HG03097 (cell line): ENCODE results near the gene DOCK9.

Experiments used
- ATAC-seq: cut with Tn5 transposase; IDR thresholded peaks from one replicate; pipeline ENCODE4 v1.9.1; 2021; ENCODE audit not compliant: unreplicated experiment, low FRiP score

DOCK9 gene

GRCh38 chr13:98889419-98890085 is 88.3 kb downstream of the DOCK9 start:
- no peak for ATAC-seq

- ATAC-seq: no peak
Measured at GRCh38 chr13:98888890-98889279, 89.0 kb downstream of the DOCK9 start.

DNA sequence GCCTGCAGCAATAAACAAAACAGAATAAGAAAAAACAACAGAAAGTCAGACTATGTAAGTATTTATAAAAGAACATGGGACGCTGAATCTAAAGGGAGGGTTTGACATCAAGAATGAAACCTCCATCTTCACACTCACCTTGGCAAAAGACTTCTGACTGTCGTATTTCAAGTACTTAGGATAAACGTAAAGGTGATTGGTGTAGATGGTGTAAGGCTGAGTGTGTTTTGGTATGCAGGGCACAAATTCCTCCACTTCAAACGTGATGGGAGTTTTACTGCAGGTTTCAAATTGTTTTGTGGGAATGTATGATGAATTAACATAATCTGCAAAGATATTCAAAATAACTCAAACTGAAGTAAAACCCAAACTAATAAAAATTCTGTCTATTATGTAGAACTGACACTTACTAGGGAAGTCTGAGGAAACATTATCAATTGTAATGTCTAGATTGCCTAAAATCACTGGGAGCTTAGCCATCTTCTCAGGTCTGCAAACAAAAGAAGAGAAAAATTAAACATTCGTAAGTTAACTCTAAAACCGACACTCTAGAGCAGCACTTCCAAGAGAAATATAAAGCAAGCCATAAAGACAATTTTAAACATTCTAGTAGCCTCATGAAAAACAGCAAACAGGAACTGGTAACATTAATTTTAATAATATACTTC is 89.5 kb downstream of the DOCK9 start:
- no peak for ATAC-seq

GRCh38 chr13:98886587-98887230 is 91.2 kb downstream of the DOCK9 start:
- ATAC-seq: no peak

GRCh38 chr13:98885600-98885999 is 92.3 kb downstream of the DOCK9 start:
- ATAC-seq: no peak

DNA sequence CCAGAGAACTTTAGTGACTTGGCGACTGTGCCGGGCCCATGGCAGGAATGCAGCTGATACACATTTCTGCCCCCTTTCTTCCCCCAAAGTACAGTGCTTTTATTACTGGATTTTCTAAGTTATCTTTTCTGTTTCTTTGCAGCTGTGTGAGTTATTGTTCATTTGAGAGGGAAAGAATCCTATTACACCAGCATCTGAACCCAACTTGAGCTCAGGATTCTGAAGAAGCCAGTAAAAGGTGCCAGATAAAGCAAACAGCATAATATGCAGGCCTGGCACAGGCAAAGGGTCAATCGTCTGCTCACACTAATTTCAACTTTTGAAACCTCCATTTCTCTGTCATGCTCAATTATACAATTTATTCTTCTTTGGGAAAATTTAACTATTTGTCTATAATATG is 93.9 kb downstream of the DOCK9 start:
- no peak for ATAC-seq

- no peak for ATAC-seq
Measured at GRCh38 chr13:98881390-98881789, 96.5 kb downstream of the DOCK9 start.

- ATAC-seq: no peak
Measured at GRCh38 chr13:98880677-98881076, 97.2 kb downstream of the DOCK9 start.

GRCh38 chr13:98879957-98880356 is 97.9 kb downstream of the DOCK9 start:
- ATAC-seq: no peak

DNA sequence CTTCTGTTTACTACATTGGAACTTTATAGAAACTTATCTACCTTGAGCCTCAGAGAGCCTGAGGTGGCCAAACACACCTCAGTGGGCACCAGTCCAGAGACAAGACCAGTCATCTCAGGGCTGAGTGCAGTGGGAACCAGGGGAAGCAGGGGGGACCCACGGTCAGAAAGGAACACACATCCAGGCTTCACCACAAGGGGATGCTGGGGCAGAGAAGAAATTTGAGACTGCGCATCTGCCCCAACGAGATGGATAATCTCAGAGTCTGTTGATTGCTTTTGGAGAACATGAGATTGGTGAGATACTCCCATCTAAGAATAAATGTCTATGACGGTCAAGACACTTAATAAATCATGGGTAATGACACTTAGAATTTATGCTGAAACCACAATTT is 98.7 kb downstream of the DOCK9 start:
- ATAC-seq: no peak

DNA sequence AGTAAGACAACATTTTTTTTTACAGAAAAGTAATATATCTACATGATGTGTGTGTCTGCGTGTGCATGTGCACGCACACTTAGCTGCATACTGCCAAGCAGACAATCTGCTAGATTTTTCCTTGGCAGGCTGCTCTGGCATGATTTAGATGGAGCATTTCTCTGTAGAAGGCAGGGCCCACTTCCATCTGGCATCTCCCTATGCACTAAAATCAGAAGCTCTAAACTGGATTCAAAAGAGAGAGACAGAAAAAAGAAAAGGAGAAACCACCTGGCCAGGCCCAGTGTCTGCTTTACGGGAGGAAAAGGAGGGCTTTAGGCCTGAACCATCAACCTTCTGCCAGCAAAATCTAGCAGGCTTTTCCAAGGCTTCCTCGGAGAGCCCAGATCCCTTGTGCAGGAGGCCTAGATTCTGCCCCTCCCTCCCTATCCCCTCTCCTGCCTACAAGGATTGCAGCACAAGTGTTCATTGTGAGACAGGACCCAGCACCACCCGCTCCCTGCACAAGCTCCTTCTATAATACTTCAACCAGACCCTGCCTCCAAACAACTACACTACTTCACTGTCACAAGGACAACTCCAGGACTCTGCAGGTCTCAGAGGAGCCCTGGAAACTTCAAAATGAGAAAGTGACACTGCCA is 99.3 kb downstream of the DOCK9 start:
- ATAC-seq: no peak

GRCh38 chr13:98877936-98878335 is 99.9 kb downstream of the DOCK9 start:
- no peak for ATAC-seq

GRCh38 chr13:98877466-98877865 is 100.4 kb downstream of the DOCK9 start:
- no peak for ATAC-seq

DNA sequence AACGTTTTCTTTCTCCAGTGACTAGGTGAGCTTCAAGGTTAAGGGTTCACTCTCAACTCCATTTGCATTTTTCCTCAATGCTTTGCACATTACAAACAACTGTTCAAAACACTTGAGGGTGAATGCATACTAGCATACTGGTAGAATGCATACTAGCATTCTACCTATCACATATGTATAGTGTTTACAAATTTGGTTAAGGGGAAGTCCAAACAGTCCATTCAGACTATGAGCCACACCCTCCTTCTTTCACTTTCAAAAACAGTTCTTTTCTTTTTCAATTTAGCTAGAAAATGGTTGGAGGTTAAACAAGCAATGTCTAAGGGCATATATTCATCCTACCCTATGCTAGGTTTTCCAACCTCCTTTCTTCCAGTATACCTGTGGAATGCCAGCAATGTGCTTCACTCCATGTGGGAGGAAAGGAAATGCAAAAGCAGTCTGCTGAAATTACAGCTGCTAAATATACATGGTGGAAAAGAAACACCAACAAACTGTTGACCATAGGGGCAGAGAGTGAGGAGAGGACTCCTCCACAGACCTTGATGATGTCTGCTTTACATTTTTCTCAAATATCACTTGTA is 102.6 kb downstream of the DOCK9 start:
- no peak for ATAC-seq

- no peak for ATAC-seq
Measured at GRCh38 chr13:98874029-98874397, 103.9 kb downstream of the DOCK9 start.

DNA sequence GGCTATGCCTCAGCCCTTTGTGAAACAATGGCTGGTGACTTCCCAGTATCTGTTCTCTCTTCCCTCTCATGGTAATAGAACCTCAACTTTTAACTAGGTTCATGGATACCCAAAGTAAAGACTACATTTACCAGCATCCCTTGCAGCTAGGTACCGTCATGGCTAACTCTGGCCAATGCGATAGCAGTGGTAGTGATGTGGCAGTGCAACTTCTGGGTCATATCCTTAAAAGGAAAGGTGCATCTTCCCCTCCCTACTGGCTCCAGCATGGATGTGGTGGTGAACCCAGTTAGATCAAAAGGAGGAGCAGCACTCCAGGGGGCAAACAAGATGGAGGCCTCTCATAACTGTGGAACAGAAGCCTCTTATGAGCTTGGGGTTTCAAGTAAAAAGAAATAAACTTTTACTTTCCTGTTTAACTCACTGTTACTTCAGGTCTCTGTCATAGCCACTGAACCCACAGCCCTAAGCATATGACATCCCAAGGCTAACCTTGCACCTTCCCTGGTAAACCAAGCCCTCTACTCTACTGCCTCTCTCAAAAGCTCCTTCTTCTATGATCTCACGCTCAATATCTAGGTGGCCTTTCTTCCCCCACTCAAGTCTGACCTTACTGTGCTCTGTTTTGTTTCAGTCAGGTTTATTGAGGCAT is 104.4 kb downstream of the DOCK9 start:
- ATAC-seq: no peak

- no peak for ATAC-seq
Measured at GRCh38 chr13:98871727-98872126, 106.1 kb downstream of the DOCK9 start.

DNA sequence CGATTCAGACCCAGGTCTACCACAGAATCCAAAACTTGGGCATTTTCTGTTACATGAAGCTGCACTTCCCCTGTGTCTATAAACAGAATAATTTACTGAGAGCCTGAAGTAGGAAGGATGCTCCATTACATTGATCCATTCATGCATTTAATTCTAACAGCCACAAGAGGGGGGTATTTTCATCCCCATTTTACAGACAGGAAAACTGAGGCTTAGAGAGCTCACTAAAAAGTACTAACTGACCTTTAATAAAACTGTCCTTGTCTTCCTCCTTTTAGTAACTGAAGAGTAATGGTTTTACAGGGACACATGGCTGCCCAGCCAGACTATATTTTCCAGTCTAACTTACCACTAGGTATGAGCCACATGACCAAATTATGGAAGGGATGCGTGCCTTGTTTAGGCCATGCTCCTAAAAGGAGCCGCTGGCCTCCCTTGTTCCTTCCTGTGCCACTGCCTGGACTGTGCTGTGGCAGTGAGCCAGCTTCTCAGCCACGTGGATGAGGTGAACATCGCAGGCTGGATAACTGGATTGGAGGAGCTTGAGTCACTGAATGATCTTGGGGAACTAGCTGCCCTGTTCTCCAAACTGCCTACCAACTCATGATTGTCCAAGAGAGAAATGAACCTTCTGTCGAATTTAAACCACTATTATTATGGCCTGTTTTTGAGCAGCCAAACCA is 108.3 kb downstream of the DOCK9 start:
- ATAC-seq: no peak

DNA sequence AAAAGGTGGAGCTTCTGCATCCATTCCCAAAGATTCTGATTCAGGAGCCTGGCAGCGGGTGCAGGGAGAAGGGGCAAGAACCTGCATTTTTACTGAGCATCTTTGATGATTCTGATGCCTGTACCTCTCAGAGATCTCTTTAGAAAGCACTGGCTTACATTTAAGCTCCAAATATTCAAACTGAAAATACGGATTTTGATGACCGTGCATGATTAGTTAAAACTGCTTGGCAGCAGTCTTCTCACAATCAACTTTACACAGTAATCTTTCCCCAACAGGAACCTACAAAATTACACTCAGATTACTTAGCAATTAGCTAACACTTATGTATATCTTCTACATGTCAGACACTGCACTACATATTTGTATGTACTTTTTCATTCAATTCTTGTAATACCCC is 108.9 kb downstream of the DOCK9 start:
- ATAC-seq: no peak

GRCh38 chr13:98866882-98867281 is 111.0 kb downstream of the DOCK9 start:
- ATAC-seq: no peak
